PC-9 (cell line): ENCODE results near the gene NBPF3. TPM values are rescaled to one million over a fixed set of nuclear protein-coding genes. Genes with fewer than 3 reads are reported as not detected.
A peak's percentile ranks its signal among the peaks of the same experiment; 100 is the strongest.

Source experiments
- BruUV-seq: library from RNA; stranded (reverse); fragments of 400-500 nt; replicated peaks from 2 replicates; lab custom pipeline; 2021; lab: Mats Ljungman, UMichigan
- CTCF ChIA-PET: fragments of 300-600 bp; sonication (Branson Sonifier 250); formaldehyde crosslinking; loops from one replicate; lab custom pipeline; 2022; ENCODE audit warnings: antibody characterized with exemption; lab: Charles Lee
- POLR2A ChIA-PET: fragments of 300-600 bp; sonication (Branson Sonifier 250); formaldehyde crosslinking; loops from one replicate; lab custom pipeline; 2022; ENCODE audit warnings: antibody characterized with exemption; ENCODE audit not compliant: unreplicated experiment; lab: Charles Lee
- DNase-seq, 2 experiments: peaks; one replicate each; pipeline versions ENCODE4 v3.0.0 to v3.0.0-alpha.2; 2015 to 2022; ENCODE audit warnings: mixed read lengths in 1 of 2
- H2AFZ ChIP-seq: fragments of 200-600 bp; sonication (generic); 2 replicates; pipeline ENCODE4 v1.8.1; 2017; ENCODE audit warnings: antibody characterized with exemption
- H3F3A ChIP-seq: fragments of 200-600 bp; sonication (generic); 2 replicates; pipeline ENCODE4 v1.8.1; 2017; ENCODE audit warnings: antibody characterized with exemption, mild to moderate bottlenecking, low read depth; ENCODE audit not compliant: insufficient read depth
- H3K27ac ChIP-seq: fragments of 200-600 bp; sonication (generic); 2 replicates; pipeline ENCODE4 v1.6.1; 2016; ENCODE audit warnings: mixed run types
- H3K27me3 ChIP-seq: fragments of 200-600 bp; sonication (generic); 2 replicates; pipeline ENCODE4 v1.6.1; 2016; ENCODE audit warnings: low read depth, mixed run types; ENCODE audit not compliant: insufficient read depth
- H3K36me3 ChIP-seq: fragments of 200-600 bp; sonication (generic); 2 replicates; pipeline ENCODE4 v1.6.1; 2016; ENCODE audit warnings: low read depth, mixed run types
- H3K4me1 ChIP-seq: fragments of 200-600 bp; sonication (generic); replicated peaks from 2 replicates; pipeline ENCODE4 v1.6.1; 2016; ENCODE audit warnings: mixed run types; ENCODE audit not compliant: insufficient read depth
- H3K4me2 ChIP-seq: fragments of 200-600 bp; sonication (generic); 2 replicates; pipeline ENCODE4 v1.6.1; 2017; ENCODE audit warnings: mixed run types
- H3K4me3 ChIP-seq: fragments of 200-600 bp; sonication (generic); 2 replicates; pipeline ENCODE4 v1.6.1; 2016; ENCODE audit warnings: mixed run types
- H3K79me2 ChIP-seq: fragments of 200-600 bp; sonication (generic); 2 replicates; pipeline ENCODE4 v1.6.1; 2017; ENCODE audit warnings: low read depth, mixed run types
- H3K9me2 ChIP-seq: fragments of 200-600 bp; sonication (generic); 2 replicates; pipeline ENCODE4 v1.8.1; 2017; ENCODE audit warnings: mild to moderate bottlenecking; ENCODE audit not compliant: insufficient read depth
- H3K9me3 ChIP-seq: fragments of 200-600 bp; sonication (generic); 2 replicates; pipeline ENCODE4 v1.8.1; 2016; ENCODE audit warnings: low read depth; ENCODE audit not compliant: insufficient read depth
- H4K20me1 ChIP-seq: fragments of 200-600 bp; sonication (generic); 2 replicates; pipeline ENCODE4 v1.8.1; 2017; ENCODE audit not compliant: insufficient read depth
- EZH2 ChIP-seq: fragments of 200-600 bp; sonication (generic); IDR thresholded peaks from 2 replicates; pipeline ENCODE4 v1.8.0; 2017; ENCODE audit warnings: antibody characterized with exemption, low read depth
- intact Hi-C: fragments of 100-400 bp; cut with micrococcal nuclease; formaldehyde crosslinking; loops from one replicate; pipeline ENCODE4 v1.10.0; 2022; ENCODE audit not compliant: unreplicated experiment
- total RNA-seq: library from RNA; stranded (reverse); gene quantifications from 2 replicates; pipeline ENCODE4 v1.2.3, GENCODE V29; 2021
- TF ChIP-seq, protein P1 (sequence below): fragments of 200-600 bp; sonication (generic); conservative IDR thresholded peaks from 2 replicates; pipeline ENCODE4 v1.6.1; 2017; ENCODE audit warnings: mixed run types, antibody characterized with exemption, mild to moderate bottlenecking, moderate library complexity

NBPF3 gene
- total RNA-seq, 1 experiment from 2014 or later, result 19.2 TPM

DNA sequence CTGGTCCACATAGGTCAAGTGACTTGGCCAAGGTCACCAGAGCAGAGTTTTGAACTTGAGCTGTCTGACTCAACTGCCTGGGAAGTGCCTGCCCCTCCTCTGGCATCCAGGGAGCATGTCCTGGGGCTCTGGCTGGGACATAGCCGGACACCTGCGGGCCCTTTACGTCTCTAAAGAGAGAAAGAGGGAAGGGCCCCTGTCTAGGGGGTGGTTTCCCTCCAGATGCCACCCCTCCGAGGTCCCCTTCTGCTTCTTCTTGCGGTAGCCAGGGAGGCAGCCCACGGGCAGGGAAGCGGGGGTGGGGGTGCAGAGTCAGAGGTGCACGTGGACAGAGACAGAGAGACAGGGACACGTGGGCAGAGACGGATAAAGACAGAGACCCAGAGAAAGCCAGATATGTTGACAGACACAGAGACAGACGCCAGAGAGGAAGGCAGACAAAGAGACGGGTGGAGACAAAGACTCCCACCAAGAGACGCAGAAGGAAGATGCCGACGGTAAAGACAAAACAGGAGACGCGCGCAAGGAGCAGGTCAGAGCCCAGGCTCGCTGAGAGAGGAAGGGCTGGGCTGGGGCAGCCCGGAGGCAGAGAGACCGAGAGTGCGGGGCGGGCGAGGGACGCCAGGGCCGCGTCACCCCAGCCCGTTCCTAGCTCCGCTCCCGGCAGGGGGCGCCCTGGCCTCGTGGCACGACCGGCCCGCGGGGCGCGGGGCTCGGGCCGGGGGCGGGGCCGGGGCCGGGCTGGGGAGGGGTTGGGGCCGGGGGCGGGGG, 68.8 kb downstream of the NBPF3 start:
- Histone ChIP-seq H3K4me3 (no peak overlapping the region), H3F3A (no peaks in the 10 kb centered on the region), H2AFZ (no peak overlapping the region), H3K4me2 (no peak overlapping the region; the same call in 1 of the 2 replicates), H3K79me2 (no peaks in the 10 kb centered on the region), H3K9me2 (no peaks in the 10 kb centered on the region), H3K27me3 (no peaks in the 10 kb centered on the region), H3K9me3 (no peaks in the 10 kb centered on the region), H3K27ac (no peak overlapping the region), H3K36me3 (no peaks in the 10 kb centered on the region), H3K4me1 (no peaks in the 10 kb centered on the region), H4K20me1 (no peaks in the 10 kb centered on the region)
- TF ChIP-seq, protein P1, sequence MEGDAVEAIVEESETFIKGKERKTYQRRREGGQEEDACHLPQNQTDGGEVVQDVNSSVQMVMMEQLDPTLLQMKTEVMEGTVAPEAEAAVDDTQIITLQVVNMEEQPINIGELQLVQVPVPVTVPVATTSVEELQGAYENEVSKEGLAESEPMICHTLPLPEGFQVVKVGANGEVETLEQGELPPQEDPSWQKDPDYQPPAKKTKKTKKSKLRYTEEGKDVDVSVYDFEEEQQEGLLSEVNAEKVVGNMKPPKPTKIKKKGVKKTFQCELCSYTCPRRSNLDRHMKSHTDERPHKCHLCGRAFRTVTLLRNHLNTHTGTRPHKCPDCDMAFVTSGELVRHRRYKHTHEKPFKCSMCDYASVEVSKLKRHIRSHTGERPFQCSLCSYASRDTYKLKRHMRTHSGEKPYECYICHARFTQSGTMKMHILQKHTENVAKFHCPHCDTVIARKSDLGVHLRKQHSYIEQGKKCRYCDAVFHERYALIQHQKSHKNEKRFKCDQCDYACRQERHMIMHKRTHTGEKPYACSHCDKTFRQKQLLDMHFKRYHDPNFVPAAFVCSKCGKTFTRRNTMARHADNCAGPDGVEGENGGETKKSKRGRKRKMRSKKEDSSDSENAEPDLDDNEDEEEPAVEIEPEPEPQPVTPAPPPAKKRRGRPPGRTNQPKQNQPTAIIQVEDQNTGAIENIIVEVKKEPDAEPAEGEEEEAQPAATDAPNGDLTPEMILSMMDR, result peak; percentile 35; the same call in 1 of the 2 replicates
- no peak for TF ChIP-seq EZH2
- BruUV-seq, result no TSS peak
- POLR2A ChIA-PET, result interaction anchor here (0.6 kb wide), 1 partner anchor 428 kb away, joined by 6 read pairs; the partner anchor contains the start of gene HSPG2
- CTCF ChIA-PET, result interaction anchor here (0.6 to 0.7 kb wide), 3 partner anchors 17 to 464 kb away, joined by 4 to 8 read pairs (median 7); no protein-coding TSS in a partner anchor
- peak in 1 of 2 experiments; percentile 53 for DNase-seq
- intact Hi-C loops, result loop anchor here (5.0 kb wide), 1 partner anchor 149 kb away; no protein-coding TSS in a partner anchor

DNA sequence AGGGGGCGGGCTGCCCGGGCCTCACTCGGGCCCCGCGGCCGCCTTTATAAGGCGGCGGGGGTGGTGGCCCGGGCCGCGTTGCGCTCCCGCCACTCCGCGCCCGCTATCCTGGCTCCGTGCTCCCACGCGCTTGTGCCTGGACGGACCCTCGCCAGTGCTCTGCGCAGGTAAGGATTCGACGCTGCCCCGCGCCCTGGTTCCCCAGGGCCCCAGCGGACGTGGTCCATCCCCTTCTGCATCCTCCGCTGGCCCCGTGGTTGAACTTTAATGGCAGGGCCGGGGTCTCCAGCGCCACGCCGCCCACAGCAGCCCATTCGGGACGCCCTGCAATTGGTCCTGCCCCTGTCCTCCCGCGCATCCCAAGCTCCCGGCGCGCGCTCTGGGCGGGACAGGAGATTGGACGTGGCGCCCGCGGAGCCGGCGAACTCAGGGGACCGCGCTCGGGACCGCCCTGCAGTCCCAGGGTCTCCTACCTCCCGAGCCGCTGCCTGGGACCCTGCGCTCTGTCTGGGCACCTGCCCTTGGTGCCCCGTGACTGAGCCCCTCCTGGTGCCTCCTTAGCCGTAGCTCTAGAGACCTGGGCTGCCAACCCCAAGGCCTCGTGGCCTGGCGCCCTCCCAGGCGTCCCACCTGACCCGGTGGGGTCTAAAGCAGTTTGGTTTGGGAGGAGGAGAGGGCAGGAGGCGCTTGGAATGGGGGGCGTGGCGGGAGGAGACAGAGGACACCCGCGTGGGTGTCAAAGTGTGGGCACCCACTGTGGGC, 69.6 kb downstream of the NBPF3 start, which contains the start of gene ALPL:
ALPL (plus strand) TSS at position 73 of the 762 bp plus-strand sequence. CDS start 44,659 bp downstream, outside the sequence.
- no peak within 1 kb of the TSS for H3K27ac ChIP-seq
- TF ChIP-seq EZH2, result no peak
- TF ChIP-seq, protein P1, result no peak
- H2AFZ ChIP-seq, result no peak within 1 kb of the TSS
- no peaks in the 10 kb centered on the region for H3K79me2 ChIP-seq
- no peaks in the 10 kb centered on the region for H3K27me3 ChIP-seq
- intact Hi-C loops, result loop anchor here (5.0 kb wide), 1 partner anchor 148 kb away; no protein-coding TSS in a partner anchor
- BruUV-seq, result no TSS peak
- ChIA-PET POLR2A (no interaction called here), CTCF (interaction anchor here (0.6 to 0.7 kb wide), 3 partner anchors 16 to 465 kb away, joined by 4 to 8 read pairs (median 7); no protein-coding TSS in a partner anchor)
- H3K4me1 ChIP-seq, result no peaks in the 10 kb centered on the region
- no peak within 1 kb of the TSS; the same call in 1 of the 2 replicates for H3K4me2 ChIP-seq
- no peaks in the 10 kb centered on the region for H4K20me1 ChIP-seq
- H3K9me3 ChIP-seq, result no peaks in the 10 kb centered on the region
- H3K9me2 ChIP-seq, result no peaks in the 10 kb centered on the region
- no peaks in the 10 kb centered on the region for H3K36me3 ChIP-seq
- DNase-seq, result no peak
- H3K4me3 ChIP-seq, result no peak within 1 kb of the TSS
- H3F3A ChIP-seq, result no peaks in the 10 kb centered on the region

DNA sequence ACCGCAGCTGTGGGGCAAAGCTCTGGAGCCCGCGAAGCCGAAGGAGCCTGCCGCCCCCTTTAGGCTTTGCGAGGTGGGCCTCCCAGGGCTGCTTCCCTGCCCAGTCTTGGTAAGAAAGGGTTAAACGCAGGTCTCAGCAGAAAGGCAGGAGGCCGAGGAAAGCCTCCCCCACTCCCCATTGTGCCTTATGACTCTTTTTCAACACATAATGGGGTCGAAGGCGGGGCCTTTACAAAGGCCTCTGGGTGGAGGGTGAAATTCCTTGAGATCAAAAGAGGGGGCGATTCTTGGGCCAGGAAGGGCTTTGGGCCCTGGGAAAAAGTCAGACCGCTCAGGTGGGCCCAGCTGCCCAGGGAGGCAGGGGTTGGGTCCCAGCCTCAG, 70.2 kb downstream of the NBPF3 start:
- TF ChIP-seq, protein P1, result no peak
- TF ChIP-seq EZH2, result no peak
- Histone ChIP-seq H2AFZ (no peak overlapping the region), H3K9me3 (no peaks in the 10 kb centered on the region), H3K27me3 (no peaks in the 10 kb centered on the region), H3K27ac (no peak overlapping the region), H3K4me3 (no peak overlapping the region), H3K4me2 (no peak overlapping the region), H4K20me1 (no peaks in the 10 kb centered on the region), H3K79me2 (no peaks in the 10 kb centered on the region), H3K4me1 (no peaks in the 10 kb centered on the region), H3K9me2 (no peaks in the 10 kb centered on the region), H3F3A (no peaks in the 10 kb centered on the region), H3K36me3 (no peaks in the 10 kb centered on the region)
- ChIA-PET POLR2A (no interaction called here), CTCF (no interaction called here)
- intact Hi-C loops, result no loop called here
- BruUV-seq, result no TSS peak
- no peak for DNase-seq
